PC-9 (cell line): ENCODE measurements around the gene SLC17A7.

Experiments used
- CTCF ChIP-seq: fragments of 200-600 bp; sonication (generic); conservative IDR thresholded peaks from 2 replicates; pipeline ENCODE4 v1.6.1; 2017; ENCODE audit warnings: mixed run types, antibody characterized with exemption, mild to moderate bottlenecking, moderate library complexity
- EZH2 ChIP-seq: fragments of 200-600 bp; sonication (generic); IDR thresholded peaks from 2 replicates; pipeline ENCODE4 v1.8.0; 2017; ENCODE audit warnings: antibody characterized with exemption, low read depth

- TF ChIP-seq EZH2 (no peak), CTCF (no peak)
Measured at GRCh38 chr19:49462492-49462891, 21.2 kb upstream of the SLC17A7 start.
